Measurements from ENCODE around the gene CHIA. TPM values are rescaled to one million over a fixed set of nuclear protein-coding genes. Genes with fewer than 3 reads are reported as not detected.

The CHIA gene
- total and polyA plus RNA-seq, 2 donors (not counting 3 experiments of a cell fraction or from before 2014, with no cell fraction given): not detected

GRCh38 chr1:111252786-111253185, 37.9 kb upstream of the CHIA start:
- ChIA-PET POLR2A (no interaction called here), CTCF (no interaction called here)
- DNase-seq (ENCODE audit: low read depth, low spot score): no peak
- H3K79me2 ChIP-seq (ENCODE audit: control insufficient read depth, insufficient read depth, low read length): no peaks in the 10 kb centered on the region
- no peak overlapping the region for H3K9ac ChIP-seq (replicated peaks; ENCODE audit: extremely low read depth, insufficient read depth, low read length)
- no peaks in the 10 kb centered on the region for H3K4me1 ChIP-seq (ENCODE audit: control insufficient read depth, extremely low read depth, insufficient read depth, low read length)
- no peaks in the 10 kb centered on the region for H4K20me1 ChIP-seq (replicated peaks; ENCODE audit: control insufficient read depth, extremely low read depth, insufficient read depth, low read length)
- no peaks in the 10 kb centered on the region for H3K36me3 ChIP-seq (ENCODE audit: control insufficient read depth in 2 of 2, extremely low read depth in 1 of 2, insufficient read depth in 2 of 2, low read length in 2 of 2)
- H3K4me3 ChIP-seq (replicated peaks in 1 of 3; ENCODE audit: insufficient read depth in 1 of 3, low read depth in 1 of 3, low read length in 3 of 3): no peak overlapping the region
- FAIRE-seq: no peak
- H3K27me3 ChIP-seq (ENCODE audit: control insufficient read depth in 2 of 2, insufficient read depth in 2 of 2, low read length in 2 of 2): no peaks in the 10 kb centered on the region
- BruUV-seq (replicated peaks): no TSS peak
- intact Hi-C loops (cut with micrococcal nuclease) (no loop called here), dilution Hi-C loops (cut with MboI; ENCODE audit: extremely low pct_ligation_motif_present, low sequenced_read_pairs) (no loop called here)
- H3K4me2 ChIP-seq (ENCODE audit: insufficient read depth, low read length): no peak overlapping the region
- no peaks in the 10 kb centered on the region for H3K9me1 ChIP-seq (replicated peaks; ENCODE audit: control insufficient read depth, extremely low read depth, insufficient read depth, low read length)
- no peak for TF ChIP-seq POLR2A (IDR thresholded peaks at IDR 0.05; ENCODE audit: low read depth, low read length)
- TF ChIP-seq EZH2 (IDR thresholded peaks at IDR 0.05; ENCODE audit: borderline replicate concordance, low read depth, low read length, severe bottlenecking): no peak
- TF ChIP-seq JUN (IDR thresholded peaks at IDR 0.05; ENCODE audit: borderline replicate concordance, insufficient read depth, insufficient read length, low read depth): no peak
- no peak for TF ChIP-seq POLR2AphosphoS5 (IDR thresholded peaks at IDR 0.05; ENCODE audit: insufficient read depth, low read depth, low read length)
- TF ChIP-seq MAX (IDR thresholded peaks at IDR 0.05; ENCODE audit: insufficient read depth, insufficient read length): no peak
- TF ChIP-seq CTCF (IDR thresholded peaks at IDR 0.05; ENCODE audit: extremely low read depth in 1 of 2, insufficient read depth in 1 of 2, low read depth in 1 of 2, low read length in 2 of 2): no peak
- no peak for TF ChIP-seq MYC (IDR thresholded peaks at IDR 0.05; ENCODE audit: low read depth, low read length)
- no peak for TF ChIP-seq FOS (IDR thresholded peaks at IDR 0.05; ENCODE audit: borderline replicate concordance, insufficient read depth, low read length)
- no peak for TF ChIP-seq GATA2 (IDR thresholded peaks at IDR 0.05; ENCODE audit: insufficient read depth, insufficient read length, low read depth, low read length)
- no peak overlapping the region for H3K27ac ChIP-seq (ENCODE audit: insufficient read depth, low read depth, low read length)
- H3K9me3 ChIP-seq (replicated peaks; ENCODE audit: control insufficient read depth, insufficient read depth, low read length): no peaks in the 10 kb centered on the region
- H2AFZ ChIP-seq (ENCODE audit: low read depth, low read length): no peak overlapping the region
